GM23248 (cell line): ENCODE data around the gene SPX. TPM values are rescaled to one million over a fixed set of nuclear protein-coding genes. Genes with fewer than 3 reads are reported as not detected.

Experiments used
- DNase-seq: peaks from one replicate; pipeline ENCODE4 v3.0.0-alpha.2; 2015
- H2AFZ ChIP-seq: fragments of 200-600 bp; sonication (generic); 2 replicates; pipeline ENCODE4 v1.6.1; 2016; ENCODE audit warnings: antibody characterized with exemption
- H3F3A ChIP-seq: fragments of 200-600 bp; sonication (generic); 2 replicates; pipeline ENCODE4 v1.6.1; 2016; ENCODE audit warnings: mild to moderate bottlenecking, antibody characterized with exemption, mixed run types; ENCODE audit not compliant: insufficient read depth
- H3K27ac ChIP-seq: fragments of 200-600 bp; sonication (generic); 2 replicates; pipeline ENCODE4 v1.5.1; 2016; ENCODE audit warnings: mild to moderate bottlenecking
- H3K27me3 ChIP-seq: fragments of 200-600 bp; sonication (generic); replicated peaks from 2 replicates; pipeline ENCODE4 v1.6.1; 2016; ENCODE audit warnings: mild to moderate bottlenecking; ENCODE audit not compliant: insufficient read depth
- H3K36me3 ChIP-seq: fragments of 200-600 bp; sonication (generic); 2 replicates; pipeline ENCODE4 v1.6.1; 2016; ENCODE audit warnings: low read depth, mild to moderate bottlenecking
- H3K4me1 ChIP-seq: fragments of 200-600 bp; sonication (generic); 2 replicates; pipeline ENCODE4 v1.6.1; 2016; ENCODE audit warnings: mild to moderate bottlenecking; ENCODE audit not compliant: insufficient read depth
- H3K4me2 ChIP-seq: fragments of 200-600 bp; sonication (generic); one replicate; pipeline ENCODE4 v1.6.1; 2016; ENCODE audit warnings: mild to moderate bottlenecking; ENCODE audit not compliant: unreplicated experiment
- H3K4me3 ChIP-seq: fragments of 200-600 bp; sonication (generic); 2 replicates; pipeline ENCODE4 v1.5.1; 2016; ENCODE audit warnings: mild to moderate bottlenecking
- H3K79me2 ChIP-seq: fragments of 200-600 bp; sonication (generic); 2 replicates; pipeline ENCODE4 v1.6.1; 2016; ENCODE audit warnings: mild to moderate bottlenecking; ENCODE audit not compliant: insufficient read depth
- H3K9ac ChIP-seq: fragments of 200-600 bp; sonication (generic); 2 replicates; pipeline ENCODE4 v1.6.1; 2016; ENCODE audit warnings: mild to moderate bottlenecking
- H3K9me2 ChIP-seq: fragments of 200-600 bp; sonication (generic); 2 replicates; pipeline ENCODE4 v1.6.1; 2016; ENCODE audit warnings: mixed run types, mild to moderate bottlenecking, moderate library complexity; ENCODE audit not compliant: insufficient read depth
- H3K9me3 ChIP-seq: fragments of 200-600 bp; sonication (generic); one replicate; pipeline ENCODE4 v1.6.1; 2017; ENCODE audit warnings: low read depth
- H4K20me1 ChIP-seq: fragments of 200-600 bp; sonication (generic); 2 replicates; pipeline ENCODE4 v1.6.0; 2016; ENCODE audit not compliant: insufficient read depth
- EZH2 ChIP-seq: fragments of 200-600 bp; sonication (generic); IDR thresholded peaks from 2 replicates; pipeline ENCODE4 v1.6.1; 2018; ENCODE audit warnings: antibody characterized with exemption, mild to moderate bottlenecking; ENCODE audit not compliant: insufficient read depth, poor library complexity, severe bottlenecking
- EZH2phosphoT487 ChIP-seq: fragments of 200-600 bp; sonication (generic); IDR thresholded peaks from 2 replicates; pipeline ENCODE4 v1.6.1; 2018; ENCODE audit warnings: antibody characterized with exemption, moderate library complexity, mild to moderate bottlenecking, low read depth; ENCODE audit not compliant: insufficient read depth
- WGBS, 2 experiments: methylation state at CpG; one replicate each; pipeline ENCODE4 v1.1.6; 2015 to 2017; ENCODE audit warnings: low lambda C conversion rate in 2 of 2, low coverage in 1 of 2; ENCODE audit errors: missing lambda C conversion rate in 2 of 2; 5-methylcytosine and 5-hydroxymethylcytosine counted together
- in situ Hi-C: fragments of 300-500 bp; cut with MboI; formaldehyde crosslinking; loops from 2 replicates; pipeline ENCODE4 v1.15.0; 2020
- polyA plus RNA-seq: library from polyadenylated mRNA; unstranded; fragments of >200 nt; fragmentation: Nextera tagmentation; extraction: Ambion mirVana; gene quantifications from 2 replicates; pipeline ENCODE4 v1.2.1, GENCODE V29; 2016
- total RNA-seq: library from RNA; depleted of rRNA; stranded (reverse); fragments of >200 nt; shearing (Covaris generic); gene quantifications from 2 replicates; pipeline ENCODE4 v1.2.3, GENCODE V29; 2014

Gene SPX
- total and polyA plus RNA-seq, 2 experiments from 2014 or later = 0.24 to 1.2 TPM

- 0 to 2% methylated on average over 14 of the region's 14 CpGs for WGBS, 2 experiments
- Histone ChIP-seq H3K9me2 (no peaks in the 10 kb centered on the region), H3F3A (peaks cover 21% of the 10 kb centered on the region), H3K27me3 (no peaks in the 10 kb centered on the region), H3K4me3 (peak overlapping the region; percentile 98), H3K9ac (peak overlapping the region; percentile 100), H2AFZ (peak overlapping the region; percentile 79), H3K27ac (peak overlapping the region; percentile 99), H4K20me1 (0 out of 2 replicates have a peak, but pooled peaks cover 6% of the 10 kb centered on the region), H3K79me2 (peaks cover 94% of the 10 kb centered on the region), H3K4me2 (peak overlapping the region; percentile 99), H3K36me3 (peaks cover 18% of the 10 kb centered on the region; the same call in 1 of the 2 replicates), H3K4me1 (peaks cover 47% of the 10 kb centered on the region), H3K9me3 (no peaks in the 10 kb centered on the region)
- DNase-seq = peak; percentile 79
- in situ Hi-C loops = no loop called here
- TF ChIP-seq EZH2phosphoT487 = no peak
- no peak for TF ChIP-seq EZH2
Measured at GRCh38 chr12:21502164-21502496, 24.0 kb upstream of the SPX start.

GRCh38 chr12:21502872-21503271 is 23.2 kb upstream of the SPX start:
- WGBS, 2 experiments = 95 to 100% methylated on average over 1 of the region's 1 CpG
- Histone ChIP-seq H3K4me1 (peaks cover 47% of the 10 kb centered on the region), H3K36me3 (peaks cover 11% of the 10 kb centered on the region; the same call in 1 of the 2 replicates), H3K27me3 (no peaks in the 10 kb centered on the region), H3K4me2 (peak overlapping the region; percentile 99), H3K27ac (no peak overlapping the region), H3K9me3 (no peaks in the 10 kb centered on the region), H2AFZ (no peak overlapping the region), H3K79me2 (peaks cover 94% of the 10 kb centered on the region), H3K9me2 (no peaks in the 10 kb centered on the region), H3K9ac (peak overlapping the region; percentile 100), H4K20me1 (0 out of 2 replicates have a peak, but pooled peaks cover 7% of the 10 kb centered on the region), H3K4me3 (peak overlapping the region; percentile 98), H3F3A (peaks cover 21% of the 10 kb centered on the region)
- TF ChIP-seq EZH2 (no peak), EZH2phosphoT487 (no peak)
- in situ Hi-C loops = no loop called here
- peak; percentile 23 for DNase-seq

- Histone ChIP-seq H3K4me2 (peak overlapping the region; percentile 30), H2AFZ (no peak overlapping the region), H3F3A (peaks cover 13% of the 10 kb centered on the region), H3K79me2 (peaks cover 94% of the 10 kb centered on the region), H3K36me3 (peaks cover 24% of the 10 kb centered on the region), H3K9me2 (no peaks in the 10 kb centered on the region), H3K27me3 (no peaks in the 10 kb centered on the region), H4K20me1 (peaks cover 21% of the 10 kb centered on the region; the same call in 1 of the 2 replicates), H3K4me1 (peaks cover 32% of the 10 kb centered on the region), H3K9ac (no peak overlapping the region), H3K4me3 (no peak overlapping the region), H3K9me3 (no peaks in the 10 kb centered on the region), H3K27ac (no peak overlapping the region)
- WGBS, 2 experiments = 27 to 39% methylated on average over 2 of the region's 2 CpGs
- in situ Hi-C loops = no loop called here
- TF ChIP-seq EZH2 = no peak
- TF ChIP-seq EZH2phosphoT487 = no peak
- DNase-seq = peak; percentile 16
Measured at GRCh38 chr12:21505888-21506287, 20.2 kb upstream of the SPX start.

DNA sequence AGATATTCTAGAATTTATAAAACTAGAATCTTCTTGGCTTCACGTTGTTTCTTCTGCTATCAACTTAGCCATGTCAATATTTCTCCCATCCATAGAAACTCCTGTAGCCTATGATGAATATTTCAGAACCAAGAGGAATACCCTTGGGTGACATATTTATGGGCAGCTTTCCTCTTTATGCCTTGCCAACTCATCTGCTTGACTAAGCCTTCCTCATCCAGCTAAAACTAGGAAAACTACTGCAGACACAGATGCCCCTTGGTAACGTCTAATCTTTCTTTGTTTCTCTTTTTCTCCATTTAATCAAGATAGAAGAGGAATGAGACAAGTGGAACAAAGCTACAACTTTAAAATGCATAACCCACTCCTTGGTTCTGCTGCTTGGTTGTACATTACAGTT is 18.2 kb upstream of the SPX start:
- Histone ChIP-seq H3K27ac (no peak overlapping the region), H4K20me1 (peaks cover 21% of the 10 kb centered on the region; the same call in 1 of the 2 replicates), H3K4me3 (no peak overlapping the region), H3K4me1 (peaks cover 29% of the 10 kb centered on the region), H2AFZ (no peak overlapping the region), H3K4me2 (no peak overlapping the region), H3K9me2 (no peaks in the 10 kb centered on the region), H3K27me3 (no peaks in the 10 kb centered on the region), H3K9me3 (no peaks in the 10 kb centered on the region), H3K9ac (no peak overlapping the region), H3K79me2 (peaks cover 99% of the 10 kb centered on the region), H3K36me3 (peaks cover 39% of the 10 kb centered on the region), H3F3A (peaks cover 11% of the 10 kb centered on the region; the same call in 1 of the 2 replicates)
- DNase-seq = no peak
- in situ Hi-C loops = no loop called here
- WGBS, 2 experiments = 70 to 75% methylated on average over 2 of the region's 2 CpGs
- no peak for TF ChIP-seq EZH2
- no peak for TF ChIP-seq EZH2phosphoT487

DNA sequence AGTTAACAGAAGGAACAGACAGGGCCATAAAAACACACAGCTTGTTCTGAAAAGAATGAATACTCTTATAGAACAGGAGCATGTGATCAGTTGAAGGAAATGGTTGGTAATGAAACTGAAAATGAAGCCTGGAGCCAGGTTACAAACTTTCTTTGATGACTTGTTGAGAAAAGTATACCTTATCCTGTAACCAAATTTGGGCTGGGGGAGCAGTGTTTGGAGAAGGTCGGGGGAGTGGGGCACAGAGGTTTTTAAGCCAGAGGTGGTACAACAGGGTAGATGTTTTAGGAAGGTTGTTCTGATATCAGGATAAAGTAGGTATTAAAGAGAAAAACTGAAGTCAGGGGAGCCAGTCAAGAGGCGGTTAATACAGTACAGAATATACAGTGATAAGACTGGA is 16.3 kb upstream of the SPX start:
- Histone ChIP-seq H3K9me2 (no peaks in the 10 kb centered on the region), H3K36me3 (peaks cover 57% of the 10 kb centered on the region), H3K4me2 (no peak overlapping the region), H3K9ac (no peak overlapping the region), H3K79me2 (peaks cover 93% of the 10 kb centered on the region), H2AFZ (no peak overlapping the region), H3K4me3 (no peak overlapping the region), H3F3A (peaks cover 11% of the 10 kb centered on the region; the same call in 1 of the 2 replicates), H4K20me1 (peaks cover 21% of the 10 kb centered on the region; the same call in 1 of the 2 replicates), H3K27ac (no peak overlapping the region), H3K4me1 (peaks cover 12% of the 10 kb centered on the region), H3K27me3 (no peaks in the 10 kb centered on the region), H3K9me3 (no peaks in the 10 kb centered on the region)
- WGBS, 2 experiments = 10 to 13% methylated on average over 2 of the region's 2 CpGs
- in situ Hi-C loops = no loop called here
- TF ChIP-seq EZH2 = no peak
- TF ChIP-seq EZH2phosphoT487 = no peak
- no peak for DNase-seq
